RCC 7860 (cell line): ENCODE data around the gene KDM5A.
"Not testable (repeated sequence)": the region's sequence is repeated elsewhere in the genome, so short reads cannot be mapped to it uniquely, and the experiment has no call there.

ENCODE experiments used
- DNase-seq: peaks from one replicate; pipeline ENCODE4 v3.0.0-alpha.2; 2015; ENCODE audit warnings: low spot score
- FAIRE-seq: peaks from 2 replicates; lab custom pipeline; 2012; peaks lifted over from hg19 to GRCh38; lab: Jason Lieb, UNC

KDM5A gene

DNA sequence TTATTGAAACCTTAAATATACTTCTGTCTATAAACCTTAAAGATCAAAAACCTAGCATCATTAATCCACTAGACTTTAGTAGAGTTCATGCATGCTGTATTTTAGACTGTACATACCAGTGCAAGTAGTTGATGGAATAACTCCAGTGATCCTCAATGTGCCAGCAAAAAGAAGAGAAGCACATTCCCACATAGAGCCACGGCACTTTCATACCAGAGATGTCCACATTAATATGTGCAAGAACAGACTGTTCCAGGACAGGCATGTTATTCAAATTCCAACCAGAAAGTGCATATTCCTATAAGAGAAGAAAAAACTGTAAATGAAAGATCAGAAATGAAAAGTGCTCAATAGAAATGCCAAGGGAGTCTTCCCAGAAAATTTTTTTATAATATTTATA is 55.0 kb downstream of the KDM5A start:
- FAIRE-seq = no peak
- no peak for DNase-seq

DNA sequence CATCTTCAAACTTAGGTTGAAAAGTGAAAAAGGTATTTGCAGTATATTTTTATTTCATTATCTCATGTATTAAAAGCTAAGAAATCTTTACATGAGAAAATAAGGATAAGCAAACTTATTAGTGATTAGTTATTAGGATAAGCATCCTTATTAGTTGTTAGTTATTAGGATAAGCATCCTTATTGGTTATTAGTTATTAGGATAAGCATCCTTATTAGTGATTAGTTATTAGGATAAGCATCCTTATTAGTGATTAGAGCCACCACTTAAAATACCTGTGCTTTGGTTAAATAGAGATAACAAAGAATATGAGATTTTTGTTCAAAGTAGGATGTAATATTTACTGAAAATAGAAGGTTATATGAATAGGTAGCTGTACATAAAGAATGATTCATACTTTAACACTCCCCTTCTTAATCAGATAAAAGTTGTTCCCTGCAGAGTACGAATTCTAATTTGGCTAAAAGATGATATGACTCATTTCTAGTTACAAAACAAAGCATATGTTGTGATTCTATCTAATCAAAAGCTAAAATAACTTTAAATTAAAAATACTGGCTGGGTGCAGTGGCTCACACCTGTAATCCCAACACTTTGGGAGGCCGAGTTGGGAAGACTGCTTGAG is 56.4 kb downstream of the KDM5A start:
- DNase-seq (no peak), FAIRE-seq (no peak)

DNA sequence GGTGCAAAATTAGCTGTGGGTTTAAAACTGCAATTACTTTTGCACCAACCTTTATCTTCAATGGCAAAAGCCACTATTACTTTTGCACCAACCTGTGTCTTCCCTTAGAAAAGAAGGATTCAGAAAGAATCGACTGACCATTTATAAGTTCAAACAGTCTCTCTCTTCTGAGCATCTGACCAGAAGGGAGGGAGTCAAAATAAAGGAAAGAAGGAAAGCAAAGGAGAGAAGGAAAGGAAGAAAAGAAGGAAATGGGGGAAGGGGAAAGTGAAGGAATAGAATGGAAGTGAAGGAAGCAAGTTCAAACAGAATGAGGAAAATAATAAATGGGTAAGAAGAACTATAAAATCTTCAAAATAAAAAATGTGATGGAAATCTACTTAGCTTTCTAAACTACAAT is 57.8 kb downstream of the KDM5A start:
- DNase-seq = no peak

DNA sequence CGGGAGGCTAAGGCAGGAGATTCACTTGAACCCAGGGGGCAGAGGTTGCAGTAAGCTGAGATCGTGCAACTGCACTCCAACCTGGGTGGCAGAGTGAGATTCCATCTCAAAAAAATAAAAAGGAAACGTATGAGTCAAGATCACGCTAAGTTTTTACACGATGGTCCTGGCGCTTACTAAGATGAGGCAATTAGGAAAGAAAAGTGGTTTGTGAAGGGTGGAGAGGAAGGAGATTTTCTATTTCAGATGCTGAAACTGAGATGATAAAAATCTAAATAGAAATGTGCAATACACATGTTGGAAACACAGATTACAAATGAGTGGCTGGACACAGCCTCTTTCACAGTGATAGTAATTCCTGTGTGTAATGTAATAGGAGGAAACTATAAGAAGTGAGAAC is 63.2 kb downstream of the KDM5A start:
- no peak for FAIRE-seq

More for the DNA sequence above, 57.8 kb downstream of the KDM5A start:
- FAIRE-seq = no peak

DNA sequence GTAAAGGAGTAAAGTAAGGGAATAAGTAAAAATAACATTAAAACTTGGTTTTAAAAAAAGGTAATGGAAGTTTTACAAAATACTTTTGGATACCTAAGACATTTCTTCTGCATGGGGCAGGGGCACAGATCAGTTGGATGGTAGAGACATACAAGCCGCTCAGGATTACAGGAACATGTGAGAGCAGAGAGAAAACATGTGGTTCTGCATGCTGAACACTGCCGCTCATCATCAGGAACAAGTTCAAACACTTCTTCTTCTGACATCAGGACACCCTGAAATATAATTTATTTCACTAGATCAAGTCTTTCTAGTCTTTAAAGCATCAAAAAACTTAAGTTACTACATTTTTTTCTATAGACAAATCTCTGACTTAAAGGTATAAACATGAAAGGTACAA is 65.6 kb downstream of the KDM5A start:
- FAIRE-seq (no peak), DNase-seq (no peak)

More for the DNA sequence above, 63.2 kb downstream of the KDM5A start:
- DNase-seq = no peak

DNA sequence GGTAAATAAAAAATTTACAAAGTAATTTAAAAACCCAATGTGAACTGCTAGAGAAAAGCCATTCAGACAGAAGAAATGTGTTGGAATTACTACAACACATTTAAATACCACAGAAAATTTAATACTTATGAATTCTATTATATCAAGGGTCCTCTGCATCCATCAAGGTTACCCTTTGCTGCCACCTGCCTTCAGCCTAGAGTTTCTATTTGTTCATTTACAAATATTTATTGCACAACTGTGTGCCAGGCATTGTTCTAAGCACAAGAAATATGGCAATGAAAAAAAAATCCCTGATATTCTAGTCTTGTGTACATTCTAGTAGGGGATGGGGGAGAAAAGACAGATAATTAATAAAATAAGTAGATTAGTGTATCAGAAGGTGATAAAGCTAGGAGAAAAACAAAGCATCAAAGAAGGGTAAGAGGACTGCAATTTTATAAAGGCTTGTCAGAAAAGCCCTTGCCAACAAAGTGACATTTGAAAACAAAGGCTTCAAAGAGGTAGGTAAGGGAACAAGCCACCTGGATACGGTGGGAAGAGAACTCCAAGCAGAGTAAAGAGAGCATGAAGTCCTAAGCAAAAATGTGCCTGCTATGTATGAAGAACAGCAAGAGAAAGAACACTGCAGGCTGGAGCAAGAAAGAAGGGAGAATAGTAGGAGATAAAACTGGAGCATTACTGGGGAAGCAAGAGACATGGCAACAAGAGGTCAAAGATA is 67.4 kb downstream of the KDM5A start:
- DNase-seq (no peak), FAIRE-seq (no peak)

DNA sequence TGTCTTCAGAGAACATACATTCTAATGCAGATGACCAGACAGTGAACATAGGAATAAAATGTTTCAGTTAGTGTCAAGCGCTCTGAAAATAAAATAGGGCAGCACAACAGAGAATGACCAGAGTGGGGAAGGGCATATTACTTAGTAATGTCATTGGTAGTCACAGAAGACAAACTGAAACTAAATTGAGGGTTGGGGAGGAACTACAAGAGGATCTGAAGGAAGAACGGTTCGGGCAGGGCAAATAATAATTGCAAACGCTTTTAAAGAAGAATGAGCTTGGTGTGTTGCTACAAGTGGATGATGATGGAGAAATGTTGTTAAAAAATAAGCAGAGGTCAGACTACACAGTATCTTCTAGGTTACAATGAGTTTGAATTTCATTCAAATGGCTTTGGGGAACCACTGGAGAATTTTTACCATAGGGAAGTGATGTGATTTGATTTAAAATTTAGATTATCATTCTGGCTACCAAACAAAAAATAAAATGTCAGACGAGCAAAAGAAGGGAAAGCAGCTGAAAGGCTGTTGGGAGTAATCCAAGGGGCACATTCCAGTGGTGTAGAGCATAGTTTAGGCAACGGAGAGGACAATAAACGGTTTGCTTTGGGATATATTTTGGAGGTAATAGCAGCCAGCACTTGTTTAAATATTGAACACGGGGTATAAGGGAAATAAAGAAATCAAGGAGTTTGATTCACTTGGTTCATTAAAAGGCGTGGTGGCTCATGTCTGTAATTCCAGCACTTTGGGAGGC is 70.2 kb downstream of the KDM5A start:
- DNase-seq = no peak
- FAIRE-seq = no peak

DNA sequence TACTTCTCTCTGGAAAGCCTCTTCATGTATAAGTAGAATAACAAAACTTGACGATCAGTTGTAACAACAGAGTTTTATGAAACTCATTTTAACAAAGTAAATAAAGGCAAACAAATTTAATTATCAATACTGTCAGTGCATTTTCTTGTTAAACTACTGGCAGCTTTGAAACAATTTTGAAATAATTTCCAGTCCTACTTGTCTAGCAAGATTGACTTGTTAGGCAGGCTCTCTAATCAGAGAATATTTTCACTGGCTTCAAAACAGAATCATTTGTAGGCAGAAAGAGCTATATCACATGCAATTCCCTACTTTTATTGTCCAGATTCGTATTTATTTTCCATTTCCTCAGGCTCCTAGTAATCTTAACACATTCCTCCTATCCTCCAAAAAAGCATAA is 80.6 kb downstream of the KDM5A start:
- DNase-seq (no peak), FAIRE-seq (no peak)

DNA sequence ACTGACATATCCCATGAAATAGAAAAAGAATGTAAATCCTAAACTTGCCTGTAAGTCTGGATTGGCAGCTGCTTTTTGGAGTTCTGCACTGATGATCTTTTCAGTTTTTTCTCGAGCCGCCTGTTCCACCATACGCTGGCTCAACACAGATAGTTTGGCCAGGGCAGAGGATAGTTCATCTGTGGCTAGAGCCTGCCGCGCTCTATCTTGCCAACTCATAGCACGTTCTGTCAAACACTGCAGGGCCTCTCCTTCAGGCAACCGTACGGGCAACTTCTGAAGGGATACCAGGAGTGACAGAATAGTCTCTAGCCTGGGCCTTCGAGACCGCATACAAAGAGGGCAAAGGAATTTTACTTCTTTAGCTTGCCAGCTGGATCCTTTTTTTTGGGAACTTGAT is 81.7 kb downstream of the KDM5A start:
- no peak for FAIRE-seq
- no peak for DNase-seq

DNA sequence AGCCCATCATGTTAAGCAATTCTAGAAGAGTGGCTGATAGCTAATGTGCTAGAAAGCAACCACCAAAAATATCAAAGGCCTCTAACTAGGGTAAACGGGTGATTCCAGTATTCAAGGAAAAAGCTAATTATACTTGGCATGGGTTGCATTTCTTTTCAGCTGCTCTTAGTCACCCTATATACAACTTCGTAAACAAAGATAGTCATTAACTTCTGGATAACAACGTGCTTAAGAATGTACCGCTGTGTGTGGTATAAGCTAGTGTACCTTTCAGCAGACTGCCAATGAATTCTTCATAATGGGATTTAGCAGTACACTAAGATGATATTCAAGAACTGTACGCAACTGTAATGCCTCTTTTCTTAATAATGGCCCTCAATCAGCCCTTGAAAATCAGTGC is 84.3 kb downstream of the KDM5A start:
- DNase-seq (no peak), FAIRE-seq (no peak)

DNA sequence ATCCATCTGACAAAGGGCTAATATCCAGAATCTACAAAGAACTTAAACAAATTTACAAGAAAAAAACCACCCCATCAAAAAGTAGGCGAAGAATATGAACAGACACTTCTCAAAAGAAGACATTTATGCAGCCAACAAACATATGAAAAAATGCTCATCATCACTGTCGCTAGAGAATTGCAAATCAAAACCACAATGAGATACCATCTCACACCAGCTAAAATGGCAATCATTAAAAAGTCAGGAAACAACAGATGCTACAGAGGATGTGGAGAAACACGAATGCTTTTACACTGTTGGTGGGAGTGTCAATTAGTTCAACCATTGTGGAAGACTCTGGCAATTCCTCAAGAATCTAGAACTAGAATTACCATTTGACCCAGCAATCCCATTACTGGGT is 86.4 kb downstream of the KDM5A start:
- DNase-seq, FAIRE-seq: not testable (repeated sequence)

DNA sequence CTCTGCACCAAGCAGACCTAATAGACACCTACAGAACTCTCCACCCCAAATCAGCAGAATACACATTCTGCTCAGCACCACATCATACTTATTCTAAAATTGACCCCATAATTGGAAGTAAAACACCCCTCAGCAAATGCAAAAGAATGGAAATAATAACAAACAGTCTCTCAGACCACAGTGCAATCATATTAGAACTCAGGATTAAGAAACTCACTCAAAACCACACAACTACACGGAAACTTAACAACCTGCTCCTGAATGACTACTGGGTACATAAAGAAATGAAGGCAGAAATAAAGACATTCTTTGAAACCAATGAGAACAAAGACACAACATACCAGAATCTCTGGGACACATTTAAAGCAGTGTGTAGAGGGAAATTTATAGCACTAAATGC is 89.0 kb downstream of the KDM5A start:
- DNase-seq, FAIRE-seq: not testable (repeated sequence)

DNA sequence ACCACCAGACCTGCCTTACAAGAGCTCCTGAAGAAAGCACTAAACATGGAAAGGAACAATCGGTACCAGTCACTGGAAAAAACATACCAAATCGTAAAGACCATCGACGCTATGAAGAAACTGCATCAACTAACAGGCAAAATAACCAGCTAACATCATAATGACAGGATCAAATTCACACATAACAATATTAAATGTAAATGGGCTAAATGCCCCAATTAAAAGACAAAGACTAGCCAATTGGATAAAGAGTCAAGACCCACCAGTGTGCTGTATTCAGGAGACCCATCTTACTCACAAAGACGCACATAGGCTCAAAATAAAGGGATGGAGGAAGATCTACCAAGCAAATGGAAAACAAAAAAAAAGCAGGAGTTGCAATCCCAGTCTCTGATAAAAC is 89.6 kb downstream of the KDM5A start:
- FAIRE-seq, DNase-seq: not testable (repeated sequence)

DNA sequence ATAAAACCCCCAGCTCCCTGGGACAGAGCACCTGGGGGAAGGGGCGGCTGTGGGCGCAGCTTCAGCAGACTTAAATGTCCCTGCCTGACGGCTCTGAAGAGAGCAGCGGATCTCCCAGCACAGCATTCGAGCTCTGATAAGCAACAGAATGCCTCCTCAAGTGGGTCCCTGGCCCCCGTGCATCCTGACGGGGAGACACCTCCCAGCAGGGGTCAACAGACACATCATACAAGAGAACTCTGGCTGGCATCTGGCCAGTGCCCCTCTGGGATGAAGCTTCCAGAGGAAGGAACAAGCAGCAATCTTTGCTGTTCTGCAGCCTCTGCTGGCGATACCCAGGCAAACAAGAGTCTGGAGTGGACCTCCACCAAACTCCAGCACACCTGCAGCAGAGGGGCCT is 91.1 kb downstream of the KDM5A start:
- not testable (repeated sequence) for FAIRE-seq, DNase-seq

DNA sequence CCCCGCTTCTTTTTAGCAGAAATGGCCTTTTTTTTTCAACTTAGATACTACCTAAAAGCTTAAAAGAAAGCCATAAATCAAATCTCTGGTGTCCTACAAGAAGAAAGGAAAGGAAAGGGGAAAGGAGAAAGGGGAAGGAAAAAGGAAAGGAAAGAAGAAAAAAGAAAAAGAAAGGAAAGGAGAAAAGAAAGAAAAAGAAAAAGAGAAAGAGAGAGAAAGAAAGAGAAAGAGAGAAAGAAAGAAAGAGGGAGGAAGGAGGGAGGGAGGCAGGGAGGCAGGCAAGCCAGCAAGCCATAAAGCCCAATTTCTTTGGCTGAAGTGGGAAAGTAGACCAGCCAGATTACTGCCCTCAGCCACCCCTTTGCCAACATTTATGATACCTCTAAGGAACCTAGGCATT is 94.0 kb downstream of the KDM5A start:
- FAIRE-seq (no peak), DNase-seq (no peak)

DNA sequence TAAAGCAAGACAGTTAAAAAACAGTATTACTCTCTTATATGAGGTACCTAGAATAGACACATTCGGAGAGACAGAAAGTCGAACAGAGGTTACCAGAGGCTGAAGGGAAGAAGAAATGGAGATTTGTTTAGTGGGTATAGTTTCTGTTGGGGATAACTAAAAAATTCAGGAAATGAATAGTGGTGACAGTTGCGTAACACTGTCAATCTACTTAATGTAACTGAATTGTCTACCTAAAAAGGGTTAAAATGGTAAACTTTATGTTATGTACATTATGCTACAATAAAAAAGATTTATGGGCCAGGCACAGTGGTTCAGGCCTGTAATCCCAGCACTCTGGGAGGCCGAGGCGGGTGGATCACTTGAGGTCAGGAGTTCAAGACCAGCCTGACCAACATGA is 95.9 kb downstream of the KDM5A start:
- FAIRE-seq (no peak), DNase-seq (no peak)

DNA sequence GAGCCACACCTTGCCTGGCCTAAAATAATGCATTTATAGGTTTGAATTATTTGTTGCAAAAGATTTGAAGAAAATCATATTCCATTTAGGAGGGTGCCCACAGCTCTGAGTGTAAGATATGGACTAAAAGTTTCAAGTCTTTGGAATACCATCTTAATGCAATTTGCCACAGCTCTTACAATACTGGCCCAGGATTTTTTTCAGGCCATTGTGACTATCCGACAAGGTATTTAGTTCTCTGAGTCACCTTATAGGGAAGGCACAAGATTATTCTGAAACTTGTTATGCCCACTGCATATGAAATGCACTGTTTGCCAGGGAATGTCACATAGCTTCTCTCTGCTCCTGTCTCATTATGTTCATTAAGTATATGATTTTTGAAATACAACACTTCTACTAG is 96.9 kb downstream of the KDM5A start:
- no peak for DNase-seq

DNA sequence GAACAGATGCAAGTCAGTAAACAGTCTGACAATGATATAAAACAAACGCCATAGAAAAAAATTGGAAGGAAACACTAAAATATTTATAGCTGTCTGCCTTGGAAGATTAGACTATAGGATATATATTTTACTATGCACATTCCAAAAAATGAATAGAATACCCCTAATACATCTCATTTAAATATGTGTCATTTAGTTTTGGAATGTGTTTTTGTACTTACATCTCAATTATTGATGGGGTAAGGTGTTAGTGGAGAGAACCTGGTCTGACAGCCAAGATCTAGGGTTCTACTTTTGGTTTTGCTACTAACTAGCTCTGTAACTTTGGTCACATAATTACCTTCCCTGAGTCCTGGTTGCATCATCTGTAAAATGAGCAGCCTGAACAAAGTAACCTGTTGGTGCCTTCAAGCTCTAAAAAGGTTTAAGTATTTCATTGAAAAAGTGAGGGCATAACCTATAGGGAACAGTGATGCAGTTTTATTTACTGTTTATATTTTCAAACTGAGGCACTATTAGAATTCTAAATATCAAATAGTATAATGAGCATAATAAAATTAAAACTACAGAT is 97.9 kb downstream of the KDM5A start:
- DNase-seq (no peak), FAIRE-seq (no peak)

More for the DNA sequence above, 96.9 kb downstream of the KDM5A start:
- FAIRE-seq = no peak

DNA sequence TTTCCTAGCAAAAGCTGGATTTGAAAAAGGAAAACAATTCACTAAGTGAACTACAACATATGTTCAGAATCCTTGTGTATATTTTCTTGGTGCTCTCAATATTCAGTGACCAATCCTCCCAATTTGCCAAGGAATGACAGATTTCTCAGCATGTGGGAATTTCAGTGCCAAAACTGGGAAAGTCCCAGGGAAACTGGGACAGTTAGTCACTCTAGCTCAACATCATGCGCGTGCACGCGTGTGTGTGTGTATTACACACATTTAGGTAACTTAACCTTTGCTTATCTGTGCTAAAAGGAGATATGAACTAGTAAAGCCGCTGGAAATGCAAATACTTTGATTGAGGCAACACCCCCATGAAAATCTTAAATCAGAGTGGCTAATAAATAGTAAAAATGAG is 100.4 kb downstream of the KDM5A start:
- DNase-seq (peak; percentile 31), FAIRE-seq (peak; percentile 75)

DNA sequence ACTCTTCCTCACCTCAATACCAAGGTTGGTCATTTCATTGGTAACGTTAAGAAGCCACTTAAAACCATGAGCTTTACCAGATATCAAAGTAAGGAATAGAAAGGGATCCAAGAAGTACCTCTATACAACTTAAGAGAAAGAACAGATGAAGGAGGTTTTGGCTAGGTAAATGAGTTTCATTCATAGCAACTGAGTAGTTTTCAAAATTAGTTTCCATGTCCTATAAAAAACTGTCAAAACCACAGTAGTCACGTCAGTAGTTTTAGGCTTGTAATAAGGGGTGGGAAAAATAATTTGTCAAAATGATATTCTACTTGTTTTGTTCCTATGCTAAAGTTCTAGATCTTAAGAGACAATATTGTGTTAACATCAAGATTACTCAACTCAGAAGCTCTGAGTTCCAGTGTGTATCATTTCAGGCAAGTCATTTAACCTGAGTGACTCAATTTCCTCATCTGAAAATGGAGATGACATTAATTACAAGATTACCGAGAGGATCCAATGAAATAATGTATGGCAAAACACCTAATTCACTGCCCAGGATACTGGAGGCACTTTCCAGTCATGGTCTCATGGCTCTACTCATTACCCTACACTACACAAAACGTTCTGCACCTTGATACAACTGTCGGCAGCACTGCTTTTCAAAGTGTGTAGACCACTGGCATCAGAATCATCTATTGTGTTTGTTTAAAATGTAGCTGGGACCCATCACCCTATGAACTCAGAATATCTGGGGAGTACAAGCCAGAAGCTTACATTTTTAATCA is 102.4 kb downstream of the KDM5A start:
- DNase-seq (no peak), FAIRE-seq (no peak)

DNA sequence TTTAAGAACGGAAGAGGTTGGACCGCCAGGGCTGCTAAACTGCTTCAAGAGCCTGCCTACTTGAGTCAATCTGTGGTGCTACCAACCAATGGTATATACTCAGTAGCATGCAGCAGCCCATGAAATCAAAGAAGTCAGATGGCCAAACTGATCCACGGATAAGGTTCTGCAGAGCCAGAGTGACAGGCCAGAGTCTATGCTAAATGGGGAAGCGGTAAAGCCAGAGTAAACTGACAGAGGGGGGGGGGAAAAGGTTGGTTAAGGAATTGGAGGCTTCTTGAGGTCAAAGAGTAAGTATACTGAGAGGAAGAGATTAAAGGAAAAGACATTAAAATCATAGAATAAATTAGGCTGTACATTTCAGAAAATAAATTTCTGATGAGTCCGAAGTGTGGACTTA is 111.1 kb downstream of the KDM5A start:
- FAIRE-seq (no peak), DNase-seq (no peak)
